Neural crest cell (in vitro differentiated cells): ENCODE results near the gene GALNT17. TPM values are rescaled to one million over a fixed set of nuclear protein-coding genes. Genes with fewer than 3 reads are reported as not detected.
"Not testable (repeated sequence)": the region's sequence is repeated elsewhere in the genome, so short reads cannot be mapped to it uniquely, and the experiment has no call there.

ENCODE experiments used
- DNase-seq: peaks from one replicate; pipeline ENCODE4 v3.0.0; 2021; ENCODE audit warnings: low read depth, mixed read lengths, low spot score
- H3K27ac Mint-ChIP-seq: one replicate; pipeline ENCODE4 v1.8.0; 2021; ENCODE audit warnings: mild to moderate bottlenecking, mixed read lengths; ENCODE audit not compliant: unreplicated experiment
- H3K27me3 Mint-ChIP-seq: 2 replicates; pipeline ENCODE4 v1.8.0; 2021; ENCODE audit warnings: low read depth, mild to moderate bottlenecking, mixed read lengths
- H3K36me3 Mint-ChIP-seq: 2 replicates; pipeline ENCODE4 v1.8.0; 2021; ENCODE audit warnings: low read depth, mild to moderate bottlenecking, mixed read lengths
- H3K4me1 Mint-ChIP-seq: 2 replicates; pipeline ENCODE4 v1.8.0; 2021; ENCODE audit warnings: mixed read lengths
- H3K4me3 Mint-ChIP-seq: one replicate; pipeline ENCODE4 v1.8.0; 2021; ENCODE audit warnings: mild to moderate bottlenecking, mixed read lengths
- H3K9me3 Mint-ChIP-seq: 2 replicates; pipeline ENCODE4 v1.8.0; 2021; ENCODE audit warnings: mixed read lengths
- total RNA-seq: library from RNA; stranded (reverse); gene quantifications from 2 replicates; pipeline ENCODE4 v1.2.1, GENCODE V29; 2021
- TF ChIP-seq, protein P1 (sequence below): fragments of 200-600 bp; sonication (generic); conservative IDR thresholded peaks from 2 replicates; pipeline ENCODE4 v1.5.0; 2021; ENCODE audit warnings: antibody characterized with exemption, mild to moderate bottlenecking

GALNT17 gene
- total RNA-seq, 1 donor from 2014 or later, result 11.0 TPM

DNA sequence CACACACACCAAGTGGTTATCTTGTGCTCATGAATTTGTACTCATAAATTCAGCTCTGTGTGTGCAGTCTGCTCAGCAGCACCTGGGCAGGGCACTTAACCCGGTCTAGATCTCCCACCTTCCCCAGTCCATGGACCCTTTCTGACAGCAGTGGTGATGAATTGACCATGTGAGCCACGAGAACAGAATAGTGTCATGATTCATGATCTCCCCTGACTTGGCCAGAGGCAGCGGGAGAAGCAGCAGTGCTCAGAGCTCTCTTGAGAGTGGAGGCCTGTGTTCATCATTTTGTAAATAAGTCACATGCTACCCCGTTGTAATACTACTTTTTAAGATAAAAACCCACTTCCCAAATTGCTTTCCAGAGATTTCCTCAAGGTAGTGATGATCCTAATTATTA lies 74.2 kb downstream of the GALNT17 start:
- no peaks in the 10 kb centered on the region for H3K4me1 Mint-ChIP-seq
- peaks cover 6% of the 10 kb centered on the region for H3K9me3 Mint-ChIP-seq
- H3K27ac Mint-ChIP-seq, result no peak overlapping the region
- no peaks in the 10 kb centered on the region for H3K27me3 Mint-ChIP-seq
- DNase-seq, result no peak
- peaks cover 9% of the 10 kb centered on the region for H3K36me3 Mint-ChIP-seq
- no peak overlapping the region for H3K4me3 Mint-ChIP-seq
- TF ChIP-seq, protein P1, sequence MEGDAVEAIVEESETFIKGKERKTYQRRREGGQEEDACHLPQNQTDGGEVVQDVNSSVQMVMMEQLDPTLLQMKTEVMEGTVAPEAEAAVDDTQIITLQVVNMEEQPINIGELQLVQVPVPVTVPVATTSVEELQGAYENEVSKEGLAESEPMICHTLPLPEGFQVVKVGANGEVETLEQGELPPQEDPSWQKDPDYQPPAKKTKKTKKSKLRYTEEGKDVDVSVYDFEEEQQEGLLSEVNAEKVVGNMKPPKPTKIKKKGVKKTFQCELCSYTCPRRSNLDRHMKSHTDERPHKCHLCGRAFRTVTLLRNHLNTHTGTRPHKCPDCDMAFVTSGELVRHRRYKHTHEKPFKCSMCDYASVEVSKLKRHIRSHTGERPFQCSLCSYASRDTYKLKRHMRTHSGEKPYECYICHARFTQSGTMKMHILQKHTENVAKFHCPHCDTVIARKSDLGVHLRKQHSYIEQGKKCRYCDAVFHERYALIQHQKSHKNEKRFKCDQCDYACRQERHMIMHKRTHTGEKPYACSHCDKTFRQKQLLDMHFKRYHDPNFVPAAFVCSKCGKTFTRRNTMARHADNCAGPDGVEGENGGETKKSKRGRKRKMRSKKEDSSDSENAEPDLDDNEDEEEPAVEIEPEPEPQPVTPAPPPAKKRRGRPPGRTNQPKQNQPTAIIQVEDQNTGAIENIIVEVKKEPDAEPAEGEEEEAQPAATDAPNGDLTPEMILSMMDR, result no peak

DNA sequence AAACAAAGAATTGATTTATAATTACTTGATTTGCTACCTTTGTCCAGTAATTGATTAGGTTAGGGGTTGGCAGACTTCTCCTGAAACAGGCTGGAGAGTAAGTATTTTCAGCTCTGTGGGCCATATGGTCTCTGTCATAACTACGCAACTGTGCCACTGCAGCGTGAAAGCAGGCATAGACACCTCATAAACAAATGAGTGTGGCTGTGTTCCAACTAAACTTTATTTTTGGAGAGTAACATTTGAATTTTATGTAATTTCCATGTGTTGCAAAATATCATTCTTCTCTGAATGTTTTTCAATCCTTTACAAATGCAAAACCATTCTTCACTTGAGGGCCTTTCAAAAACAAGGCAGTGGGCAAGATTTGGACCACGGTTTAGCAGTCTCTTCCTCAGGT lies 76.9 kb downstream of the GALNT17 start:
- H3K36me3 Mint-ChIP-seq, result peaks cover 7% of the 10 kb centered on the region

DNA sequence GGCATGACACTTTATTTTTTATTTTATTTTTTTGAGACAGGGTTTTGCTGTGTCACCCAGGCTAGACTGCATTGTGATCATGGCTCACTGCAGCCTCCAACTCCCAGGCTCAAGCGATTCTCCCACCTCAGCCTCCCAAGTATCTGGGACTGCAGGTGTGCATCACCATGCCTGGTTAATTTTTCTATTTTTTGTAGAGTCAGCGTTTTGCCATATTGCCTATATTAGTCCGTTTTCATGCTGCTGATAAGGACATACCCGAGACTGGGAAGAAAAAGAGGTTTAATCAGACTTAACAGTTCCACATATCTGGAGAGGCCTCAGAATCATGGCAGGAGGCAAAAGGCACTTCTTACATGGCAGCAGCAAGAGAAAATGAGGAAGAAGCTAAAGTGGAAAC lies 77.5 kb downstream of the GALNT17 start:
- H3K27ac Mint-ChIP-seq, H3K4me3 Mint-ChIP-seq, H3K27me3 Mint-ChIP-seq, H3K9me3 Mint-ChIP-seq, H3K4me1 Mint-ChIP-seq, H3K36me3 Mint-ChIP-seq, DNase-seq: not testable (repeated sequence)

More for the DNA sequence above, 76.9 kb downstream of the GALNT17 start:
- TF ChIP-seq, protein P1, result no peak
- peaks cover 7% of the 10 kb centered on the region for H3K9me3 Mint-ChIP-seq
- DNase-seq, result no peak
- H3K4me3 Mint-ChIP-seq, result no peak overlapping the region
- H3K27me3 Mint-ChIP-seq, result no peaks in the 10 kb centered on the region
- no peaks in the 10 kb centered on the region for H3K4me1 Mint-ChIP-seq
- H3K27ac Mint-ChIP-seq, result no peak overlapping the region

DNA sequence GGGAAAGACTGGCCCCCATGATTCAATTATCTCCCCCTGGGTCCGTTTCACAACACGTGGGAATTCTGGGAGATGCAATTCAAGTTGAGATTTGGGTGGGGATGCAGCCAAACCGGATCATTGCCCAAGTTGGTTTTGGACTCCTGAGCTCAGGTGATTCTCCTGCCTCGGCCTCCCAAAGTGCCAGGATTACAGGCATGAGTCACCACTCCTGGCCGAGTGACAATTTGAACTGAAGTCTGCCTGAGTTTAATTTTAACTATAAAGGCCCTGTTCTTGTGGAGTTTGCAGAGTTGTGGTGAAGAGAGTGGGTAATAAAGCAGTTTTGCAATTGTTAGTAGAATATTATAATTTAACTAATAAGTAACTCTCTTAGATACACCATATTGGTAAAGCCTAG lies 78.3 kb downstream of the GALNT17 start:
- no peak overlapping the region for H3K4me3 Mint-ChIP-seq
- no peaks in the 10 kb centered on the region for H3K4me1 Mint-ChIP-seq
- H3K36me3 Mint-ChIP-seq, result peaks cover 5% of the 10 kb centered on the region
- TF ChIP-seq, protein P1, result no peak
- no peak overlapping the region for H3K27ac Mint-ChIP-seq
- H3K9me3 Mint-ChIP-seq, result peaks cover 5% of the 10 kb centered on the region
- DNase-seq, result no peak
- H3K27me3 Mint-ChIP-seq, result no peaks in the 10 kb centered on the region

DNA sequence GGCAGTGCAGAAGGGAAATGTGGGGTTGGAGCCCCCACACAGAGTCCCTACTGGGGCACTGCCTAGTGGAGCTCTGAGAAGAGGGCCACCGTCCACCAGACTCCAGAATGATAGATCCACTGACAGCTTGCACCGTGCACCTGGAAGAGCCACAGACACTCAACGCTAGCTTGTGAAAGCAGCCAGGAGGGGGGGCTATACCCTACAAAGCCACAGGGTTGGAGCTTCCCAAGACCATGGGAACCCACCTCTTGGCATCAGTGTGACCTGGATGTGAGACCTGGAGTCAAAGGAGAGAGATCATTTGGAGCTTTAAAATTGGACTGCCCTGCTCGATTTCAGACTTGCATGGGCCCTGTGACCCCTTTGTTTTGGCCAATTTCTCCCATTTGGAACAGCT lies 80.5 kb downstream of the GALNT17 start:
- not testable (repeated sequence) for H3K27me3 Mint-ChIP-seq, DNase-seq, H3K9me3 Mint-ChIP-seq, H3K4me1 Mint-ChIP-seq, H3K36me3 Mint-ChIP-seq, H3K27ac Mint-ChIP-seq, H3K4me3 Mint-ChIP-seq

DNA sequence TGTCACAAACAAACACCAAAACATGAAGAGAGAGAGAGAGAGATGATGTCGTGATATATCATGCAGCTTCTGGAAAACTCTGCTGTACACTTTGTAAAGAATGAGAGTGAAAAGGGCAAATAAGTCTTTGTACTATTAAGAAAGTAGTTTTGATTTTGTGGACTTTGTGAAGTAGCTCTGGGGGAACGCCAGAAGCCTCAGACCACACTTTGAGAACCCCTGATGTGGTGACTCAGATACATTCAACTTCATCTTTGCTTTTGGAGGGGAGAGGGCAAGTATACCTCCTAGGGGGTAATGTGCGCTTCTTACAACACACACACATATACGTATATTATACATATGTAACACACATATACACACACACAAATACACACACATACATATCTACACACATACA lies 84.3 kb downstream of the GALNT17 start:
- no peak for DNase-seq
- Mint-ChIP-seq H3K27ac (no peak overlapping the region), H3K4me3 (no peak overlapping the region), H3K27me3 (no peaks in the 10 kb centered on the region), H3K36me3 (peaks cover 5% of the 10 kb centered on the region), H3K4me1 (no peaks in the 10 kb centered on the region), H3K9me3 (peaks cover 10% of the 10 kb centered on the region)
- TF ChIP-seq, protein P1, result no peak

DNA sequence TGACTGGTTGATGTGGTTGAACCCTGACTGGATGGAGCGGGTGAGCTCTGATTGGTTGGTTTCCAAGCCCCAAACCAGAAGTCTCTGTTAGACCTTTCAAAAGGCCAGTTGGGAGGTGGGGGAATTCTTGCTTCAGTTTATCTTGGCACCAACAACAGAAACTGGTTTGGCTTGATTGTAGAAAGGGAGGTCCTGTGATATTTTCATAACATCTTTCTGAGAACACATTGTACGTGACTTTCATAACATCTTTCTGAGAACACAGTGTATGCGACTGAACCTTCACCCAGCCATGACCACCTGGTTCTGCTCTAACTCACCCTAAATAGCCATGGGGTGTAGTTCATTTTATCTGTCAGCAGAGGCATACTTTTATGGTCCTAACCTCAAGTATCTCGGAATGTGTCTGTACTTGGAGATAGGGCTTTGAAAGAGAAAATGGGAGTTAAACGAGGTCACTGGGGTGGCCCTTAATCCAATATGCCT lies 88.3 kb downstream of the GALNT17 start:
- H3K4me1 Mint-ChIP-seq, result no peaks in the 10 kb centered on the region
- H3K27ac Mint-ChIP-seq, result peak overlapping the region; percentile 37
- H3K4me3 Mint-ChIP-seq, result no peak overlapping the region
- no peaks in the 10 kb centered on the region for H3K27me3 Mint-ChIP-seq
- TF ChIP-seq, protein P1, result peak; percentile 32
- DNase-seq, result no peak
- H3K36me3 Mint-ChIP-seq, result peaks cover 4% of the 10 kb centered on the region
- H3K9me3 Mint-ChIP-seq, result peaks cover 11% of the 10 kb centered on the region
